Thymus (tissue), 11 donors: ENCODE data around the gene ZIC5. TPM values are rescaled to one million over a fixed set of nuclear protein-coding genes. Genes with fewer than 3 reads are reported as not detected.

Experiments used
- DNase-seq, 9 donors: peaks; one replicate each; pipeline ENCODE4 v3.0.0-alpha.2; 2013; ENCODE audit warnings: low spot score in 9 of 9, low read depth in 6 of 9, missing footprints in 1 of 9
- H3K27ac ChIP-seq, 2 donors: one replicate each; pipeline ENCODE4 v1.5.1; 2013; ENCODE audit warnings: control low read depth in 1 of 2, low read depth in 1 of 2, low read length in 1 of 2, mild to moderate bottlenecking in 1 of 2, moderate library complexity in 1 of 2
- H3K27me3 ChIP-seq, 2 donors: one replicate each; pipeline ENCODE4 v1.5.1; 2013; ENCODE audit warnings: low read length in 1 of 2; ENCODE audit not compliant: control insufficient read depth in 2 of 2, insufficient read depth in 1 of 2
- H3K36me3 ChIP-seq, 2 donors: one replicate each; pipeline ENCODE4 v1.5.1; 2013; ENCODE audit warnings: low read length in 1 of 2, mild to moderate bottlenecking in 1 of 2, moderate library complexity in 1 of 2; ENCODE audit not compliant: control insufficient read depth in 2 of 2, insufficient read depth in 2 of 2
- H3K4me1 ChIP-seq, 2 donors: one replicate each; pipeline ENCODE4 v1.5.1; 2013; ENCODE audit warnings: low read length in 2 of 2; ENCODE audit not compliant: control insufficient read depth in 2 of 2, insufficient read depth in 2 of 2
- H3K4me3 ChIP-seq, 2 donors: one replicate each; pipeline ENCODE4 v1.5.1; 2013; ENCODE audit warnings: low read length in 2 of 2, control low read depth in 1 of 2, mild to moderate bottlenecking in 1 of 2
- H3K9me3 ChIP-seq, 2 donors: one replicate each; pipeline ENCODE4 v1.5.1; 2013; ENCODE audit warnings: low read length in 1 of 2, mild to moderate bottlenecking in 1 of 2; ENCODE audit not compliant: control insufficient read depth in 2 of 2, insufficient read depth in 1 of 2
- WGBS: extraction: QIAGEN DNeasy Blood & Tissue Kit; methylation state at CpG from one replicate; pipeline ENCODE4 v1.1.7; 2013; 5-methylcytosine and 5-hydroxymethylcytosine counted together
- polyA plus RNA-seq: library from polyadenylated mRNA; stranded (reverse); fragments of 200-250 nt; gene quantifications from one replicate; pipeline ENCODE4 v1.2.3, GENCODE V29; 2013
- total RNA-seq: library from RNA; stranded (reverse); fragments of 120-200 nt; gene quantifications from one replicate; pipeline ENCODE4 v1.2.4, GENCODE V29; 2013
- donor health status: healthy.

Gene ZIC5
- total and polyA plus RNA-seq, 2 donors, result under 0.01 to 0.07 TPM

- Histone ChIP-seq H3K27me3 (peaks cover 0 to 6% of the 10 kb centered on the region in 2 donors), H3K9me3 (peaks cover 0 to 4% of the 10 kb centered on the region in 2 donors), H3K4me3 (no peak overlapping the region), H3K27ac (no peak overlapping the region), H3K36me3 (no peaks in the 10 kb centered on the region), H3K4me1 (no peaks in the 10 kb centered on the region)
- WGBS, result 70% methylated on average over 2 of the region's 2 CpGs
- no peak for DNase-seq
These were observed 35.8 kb downstream of the ZIC5 start for GRCh38 chr13:99935772-99936171.

GRCh38 chr13:99932912-99933311 lies 38.7 kb downstream of the ZIC5 start:
- Histone ChIP-seq H3K4me1 (no peaks in the 10 kb centered on the region), H3K9me3 (peaks cover 0 to 4% of the 10 kb centered on the region in 2 donors), H3K27ac (no peak overlapping the region), H3K36me3 (no peaks in the 10 kb centered on the region), H3K27me3 (no peaks in the 10 kb centered on the region), H3K4me3 (no peak overlapping the region)
- WGBS, result 93% methylated on average over 5 of the region's 5 CpGs
- DNase-seq, result no peak

- 86% methylated on average over 5 of the region's 5 CpGs for WGBS
- Histone ChIP-seq H3K4me1 (no peaks in the 10 kb centered on the region), H3K4me3 (no peak overlapping the region), H3K36me3 (no peaks in the 10 kb centered on the region), H3K9me3 (peaks cover 0 to 4% of the 10 kb centered on the region in 2 donors), H3K27ac (no peak overlapping the region), H3K27me3 (peaks cover 0 to 5% of the 10 kb centered on the region in 2 donors)
- no peak for DNase-seq
These were observed 40.6 kb downstream of the ZIC5 start for GRCh38 chr13:99930925-99931324.

GRCh38 chr13:99929866-99930265 lies 41.7 kb downstream of the ZIC5 start:
- no peak overlapping the region for H3K27ac ChIP-seq
- H3K4me3 ChIP-seq, result no peak overlapping the region
- WGBS, result 82% methylated on average over 7 of the region's 7 CpGs
- no peaks in the 10 kb centered on the region for H3K36me3 ChIP-seq
- peaks cover 0 to 8% of the 10 kb centered on the region in 2 donors for H3K27me3 ChIP-seq
- peaks cover 0 to 4% of the 10 kb centered on the region in 2 donors for H3K9me3 ChIP-seq
- H3K4me1 ChIP-seq, result no peaks in the 10 kb centered on the region
- DNase-seq, result no peak

- 79% methylated on average over 29 of the region's 29 CpGs for WGBS
- no peak overlapping the region for H3K4me3 ChIP-seq
These were observed 45.4 kb downstream of the ZIC5 start for GRCh38 chr13:99926014-99926731.

GRCh38 chr13:99923877-99924582 lies 47.5 kb downstream of the ZIC5 start:
- no peaks in the 10 kb centered on the region for H3K9me3 ChIP-seq
- H3K4me1 ChIP-seq, result no peaks in the 10 kb centered on the region
- H3K27me3 ChIP-seq, result peaks cover 0 to 13% of the 10 kb centered on the region in 2 donors
- H3K4me3 ChIP-seq, result no peak overlapping the region
- no peak overlapping the region for H3K27ac ChIP-seq
- 86% methylated on average over 6 of the region's 6 CpGs for WGBS
- DNase-seq, result no peak
- no peaks in the 10 kb centered on the region for H3K36me3 ChIP-seq

More at GRCh38 chr13:99926014-99926731, 45.4 kb downstream of the ZIC5 start:
- H3K4me1 ChIP-seq, result no peaks in the 10 kb centered on the region
- peaks cover 0 to 13% of the 10 kb centered on the region in 2 donors for H3K27me3 ChIP-seq
- no peak overlapping the region for H3K27ac ChIP-seq
- peaks cover 0 to 1% of the 10 kb centered on the region in 2 donors for H3K9me3 ChIP-seq
- no peak for DNase-seq
- no peaks in the 10 kb centered on the region for H3K36me3 ChIP-seq

- DNase-seq, result no peak
- H3K27me3 ChIP-seq, result peaks cover 0 to 21% of the 10 kb centered on the region in 2 donors
These were observed 48.7 kb downstream of the ZIC5 start for GRCh38 chr13:99922631-99923404.

GRCh38 chr13:99919132-99919531 lies 52.4 kb downstream of the ZIC5 start:
- Histone ChIP-seq H3K9me3 (peaks cover 0 to 3% of the 10 kb centered on the region in 2 donors), H3K36me3 (no peaks in the 10 kb centered on the region), H3K27me3 (peaks cover 0 to 26% of the 10 kb centered on the region in 2 donors), H3K4me3 (no peak overlapping the region), H3K27ac (no peak overlapping the region), H3K4me1 (no peaks in the 10 kb centered on the region)
- DNase-seq, result no peak
- 88% methylated on average over 2 of the region's 2 CpGs for WGBS

More at GRCh38 chr13:99922631-99923404, 48.7 kb downstream of the ZIC5 start:
- no peak overlapping the region for H3K27ac ChIP-seq
- no peaks in the 10 kb centered on the region for H3K36me3 ChIP-seq
- H3K4me1 ChIP-seq, result no peaks in the 10 kb centered on the region
- H3K4me3 ChIP-seq, result no peak overlapping the region
- no peaks in the 10 kb centered on the region for H3K9me3 ChIP-seq
- 85% methylated on average over 20 of the region's 20 CpGs for WGBS
